Psoas muscle (tissue), 8 donors: ENCODE results near the gene ERVV-1. TPM values are rescaled to one million over a fixed set of nuclear protein-coding genes. Genes with fewer than 3 reads are reported as not detected.

Source experiments
- ATAC-seq, 4 donors: fragments of 200-7000 bp; cut with Tn5 transposase; one replicate each; pipeline ENCODE4 v1.9.1; 2020; ENCODE audit warnings: moderate library complexity in 3 of 4, mild to moderate bottlenecking in 2 of 4
- DNase-seq, 2 donors: peaks; one replicate each; pipeline ENCODE4 v3.0.0-alpha.2; 2020
- H3K27ac ChIP-seq: fragments of 200-600 bp; one replicate; pipeline ENCODE4 v1.8.0; 2022
- H3K27me3 ChIP-seq, 3 donors: fragments of 200-600 bp in 1 of 3; one replicate each; pipeline versions ENCODE4 v1.6.1 to v1.8.0; 2013 to 2022; ENCODE audit warnings: low read length in 2 of 3, mild to moderate bottlenecking in 2 of 3, moderate library complexity in 1 of 3; ENCODE audit not compliant: insufficient read depth in 3 of 3
- H3K36me3 ChIP-seq, 2 donors: fragments of 200-600 bp in 1 of 2; one replicate each; pipeline versions ENCODE4 v1.6.1 to v1.8.0; 2013 to 2022; ENCODE audit warnings: low read depth in 1 of 2, mild to moderate bottlenecking in 1 of 2, moderate library complexity in 1 of 2; ENCODE audit not compliant: insufficient read depth in 1 of 2
- H3K4me1 ChIP-seq: fragments of 200-600 bp; one replicate; pipeline ENCODE4 v1.8.0; 2022
- H3K4me3 ChIP-seq: fragments of 200-600 bp; one replicate; pipeline ENCODE4 v1.8.0; 2022; ENCODE audit warnings: mild to moderate bottlenecking
- H3K9me3 ChIP-seq: fragments of 200-600 bp; one replicate; pipeline ENCODE4 v1.8.0; 2022
- CTCF ChIP-seq: fragments of 200-600 bp; IDR thresholded peaks from one replicate; pipeline ENCODE4 v1.8.0; 2022; ENCODE audit warnings: antibody characterized with exemption
- WGBS, 3 donors: extraction: QIAGEN DNeasy Blood & Tissue Kit; methylation state at CpG; one replicate each; pipeline versions ENCODE4 v1.1.6 to v1.1.7; 2013; 5-methylcytosine and 5-hydroxymethylcytosine counted together
- intact Hi-C, 2 donors: fragments of 100-400 bp; cut with DNase I; formaldehyde crosslinking; loops; one replicate each; pipeline versions ENCODE4 v1.11.0 to v1.14.2; 2022
- polyA plus RNA-seq, 3 donors: library from polyadenylated mRNA; stranded (reverse); fragments of 200-250 nt; gene quantifications; one replicate each; pipeline ENCODE4 v1.2.3, GENCODE V29; 2013
- total RNA-seq, 4 donors: library from RNA; stranded (reverse); fragmentation: NEBNext Ultra II Directional in 2 of 4; extraction: Animal tissue kit (Norgen Biotek cat#: 25700) in 2 of 4; gene quantifications; one replicate each; pipeline versions ENCODE4 v1.2.1 to v1.2.4, GENCODE V29; 2021 to 2023
- donor health status: healthy with polysubstance abuse.
- donor health status: DM: no; HTN: no; CAD: no; lungs with moderate emphysema.
- donor health status: Bipolar disorder and iron deficiency.
- donor health status: healthy.
- donor health status: DM: yes; HTN: yes; CAD: no.
- donor health status: DM: no; HTN: no; CAD: no.
- donor health status: DM: no; HTN: no; CAD: no.
- donor health status: DM: yes; HTN: yes; CAD: no.

The ERVV-1 gene
- total and polyA plus RNA-seq, 7 donors, result 0.01 to 0.08 (median 0.03) TPM; not detected in 4

GRCh38 chr19:53034054-53034453 is 20.3 kb downstream of the ERVV-1 start:
- no peak for TF ChIP-seq CTCF
- no peak for ATAC-seq
- Histone ChIP-seq H3K4me3 (no peak overlapping the region), H3K27me3 (peaks cover 0 to 12% (median 5%) of the 10 kb centered on the region in 3 donors), H3K9me3 (peaks cover 16% of the 10 kb centered on the region), H3K27ac (no peak overlapping the region), H3K36me3 (no peaks in the 10 kb centered on the region), H3K4me1 (no peaks in the 10 kb centered on the region)
- DNase-seq, result no peak
- intact Hi-C loops, result no loop called here
- WGBS, 3 donors, result 89 to 96% (median 92%) methylated on average over 2 of the region's 2 CpGs

GRCh38 chr19:53034948-53035675 is 21.4 kb downstream of the ERVV-1 start:
- Histone ChIP-seq H3K27ac (no peak overlapping the region), H3K27me3 (peaks cover 0 to 12% (median 5%) of the 10 kb centered on the region in 3 donors), H3K4me3 (no peak overlapping the region), H3K36me3 (no peaks in the 10 kb centered on the region), H3K4me1 (no peaks in the 10 kb centered on the region), H3K9me3 (peaks cover 14% of the 10 kb centered on the region)
- ATAC-seq (no peak), DNase-seq (no peak)
- intact Hi-C loops, result no loop called here
- WGBS, 3 donors, result 71 to 75% (median 72%) methylated on average over 4 of the region's 4 CpGs
- TF ChIP-seq CTCF, result no peak

GRCh38 chr19:53037101-53038097 is 23.7 kb downstream of the ERVV-1 start:
- WGBS, 3 donors, result 10 to 14% (median 13%) methylated on average over 51 to 52 of the region's 52 CpGs
- ATAC-seq, result no peak
- no peak for DNase-seq
- Histone ChIP-seq H3K36me3 (no peaks in the 10 kb centered on the region), H3K4me3 (peak overlapping the region; percentile 48), H3K27ac (no peak overlapping the region), H3K4me1 (no peaks in the 10 kb centered on the region), H3K27me3 (peaks cover 0 to 12% (median 5%) of the 10 kb centered on the region in 3 donors), H3K9me3 (peaks cover 23% of the 10 kb centered on the region)
- intact Hi-C loops, result no loop called here
- no peak for TF ChIP-seq CTCF

- Histone ChIP-seq H3K4me1 (no peaks in the 10 kb centered on the region), H3K4me3 (no peak overlapping the region), H3K27ac (no peak overlapping the region), H3K9me3 (peaks cover 30% of the 10 kb centered on the region), H3K27me3 (peaks cover 0 to 12% (median 5%) of the 10 kb centered on the region in 3 donors), H3K36me3 (no peaks in the 10 kb centered on the region)
- no peak for ATAC-seq
- no peak for TF ChIP-seq CTCF
- 76 to 85% (median 81%) methylated on average over 1 of the region's 1 CpG for WGBS, 3 donors
- intact Hi-C loops, result no loop called here
- no peak for DNase-seq
Observed at GRCh38 chr19:53041366-53041765, 27.6 kb downstream of the ERVV-1 start.
